Lower leg skin (tissue), 4 donors: ENCODE measurements around the gene PPFIA4. TPM values are rescaled to one million over a fixed set of nuclear protein-coding genes. Genes with fewer than 3 reads are reported as not detected.
A peak's percentile ranks its signal among the peaks of the same experiment; 100 is the strongest.
"Not testable (repeated sequence)": the region's sequence is repeated elsewhere in the genome, so short reads cannot be mapped to it uniquely, and the experiment has no call there.

Experiments
- DNase-seq, 2 donors: peaks; one replicate each; pipeline ENCODE4 v3.0.0-alpha.2; 2019; ENCODE audit warnings: low spot score in 2 of 2
- H3K4me3 ChIP-seq: fragments of 200-600 bp; sonication (generic); 2 replicates; pipeline ENCODE4 v1.5.1; 2017; ENCODE audit warnings: mild to moderate bottlenecking, low read depth; ENCODE audit not compliant: poor library complexity, severe bottlenecking
- CTCF ChIP-seq, 3 donors: fragments of 450-650 bp; IDR thresholded peaks; one replicate each; pipeline ENCODE4 v1.5.1; 2016; ENCODE audit warnings: antibody characterized with exemption in 3 of 3, mild to moderate bottlenecking in 3 of 3, moderate library complexity in 2 of 3
- POLR2A ChIP-seq, 2 donors: fragments of 450-650 bp; IDR thresholded peaks; one replicate each; pipeline ENCODE4 v1.6.1; 2016 to 2017; ENCODE audit warnings: antibody characterized with exemption in 2 of 2, mild to moderate bottlenecking in 1 of 2, moderate library complexity in 1 of 2
- WGBS, 2 donors: methylation state at CpG; one replicate each; pipeline ENCODE4 v1.1.5; 2018; 5-methylcytosine and 5-hydroxymethylcytosine counted together
- intact Hi-C: fragments of 100-400 bp; cut with DNase I; formaldehyde crosslinking; loops from one replicate; pipeline ENCODE4 v1.15.0; 2023; ENCODE audit warnings: low total_unique reads
- total RNA-seq, 4 donors: library from RNA; depleted of rRNA; stranded (reverse); fragments of >200 nt; gene quantifications; one replicate each; pipeline ENCODE4 v1.1.0, GENCODE V29; 2016

Gene PPFIA4
- total RNA-seq, result 1 to 10 TPM; 1.7 to 4.0 (median 2.8) TPM

- H3K4me3 ChIP-seq, result peak within 1 kb of the TSS; percentile 25
- DNase-seq, result peak; percentile 72 to 97
- TF ChIP-seq CTCF (IDR thresholded peaks at IDR 0.05) (no peak), POLR2A (IDR thresholded peaks at IDR 0.05) (no peak)
- 14 to 37% methylated on average over 10 to 33 of the region's 52 CpGs for WGBS, 2 donors
- intact Hi-C loops, result no loop called here
These were observed at the start of gene PPFIA4 for GRCh38 chr1:203026031-203026665. Gene PPFIA4 (plus strand): TSS chr1:203026491. CDS start chr1:203039009, 12,518 bp downstream.

GRCh38 chr1:202976633-202977032, 49.7 kb upstream of the PPFIA4 start:
- H3K4me3 ChIP-seq, result no peak overlapping the region
- intact Hi-C loops, result loop anchor here (10.0 kb wide), 1 partner anchor 182 kb away; no protein-coding TSS in a partner anchor
- 36 to 38% methylated on average over 3 of the region's 3 CpGs for WGBS, 2 donors
- DNase-seq, result no peak
- TF ChIP-seq POLR2A (IDR thresholded peaks at IDR 0.05) (no peak), CTCF (IDR thresholded peaks at IDR 0.05) (no peak)

DNA sequence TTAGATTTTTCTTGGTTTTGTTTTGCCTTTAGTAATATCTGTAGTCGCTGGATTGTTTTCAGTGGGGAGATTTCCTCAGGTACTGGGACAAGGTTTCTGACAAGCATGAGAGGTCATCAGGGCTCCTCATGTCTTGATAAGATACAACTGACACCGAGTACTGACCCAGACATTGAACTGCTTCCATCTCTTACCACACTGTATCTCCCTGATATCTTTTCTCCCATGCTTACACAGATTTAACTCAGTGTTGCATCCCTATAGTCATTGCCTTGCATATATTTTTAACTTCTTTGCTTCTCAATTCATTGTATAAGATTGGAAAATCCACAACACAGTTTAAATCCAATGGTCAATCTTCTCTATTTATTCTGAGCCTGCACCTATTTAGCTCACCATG, 46.8 kb upstream of the PPFIA4 start:
- intact Hi-C loops, result loop anchor here (10.0 kb wide), 1 partner anchor 185 kb away; no protein-coding TSS in a partner anchor

DNA sequence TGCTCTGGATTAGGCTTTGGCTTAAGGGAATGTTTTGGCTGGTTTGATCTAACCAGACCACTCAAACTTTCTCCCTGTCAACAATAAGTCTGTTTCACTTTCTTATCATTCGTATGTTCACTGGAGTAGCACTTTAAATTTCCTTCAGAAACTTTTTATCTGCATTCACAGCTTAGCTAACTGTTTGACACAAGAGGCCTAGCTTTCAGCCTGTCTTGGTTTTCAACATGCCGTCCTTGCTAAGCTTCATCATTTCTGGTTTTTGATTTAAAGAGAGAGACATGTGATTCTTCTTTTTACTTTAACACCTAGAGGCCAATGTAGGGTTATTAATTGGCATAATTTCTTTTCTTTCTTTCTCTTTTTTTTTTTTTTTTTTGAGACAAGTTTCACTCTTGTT, 44.4 kb upstream of the PPFIA4 start:
- TF ChIP-seq CTCF (IDR thresholded peaks at IDR 0.05) (no peak), POLR2A (IDR thresholded peaks at IDR 0.05) (no peak)
- no peak overlapping the region for H3K4me3 ChIP-seq
- DNase-seq, result no peak
- intact Hi-C loops, result no loop called here
- 87 to 91% methylated on average over 2 of the region's 2 CpGs for WGBS, 2 donors

More for the DNA sequence above, 46.8 kb upstream of the PPFIA4 start:
- WGBS, 2 donors, result 87 to 98% methylated on average over 2 of the region's 2 CpGs
- no peak overlapping the region for H3K4me3 ChIP-seq
- TF ChIP-seq POLR2A (IDR thresholded peaks at IDR 0.05) (no peak), CTCF (IDR thresholded peaks at IDR 0.05) (no peak)
- no peak for DNase-seq

DNA sequence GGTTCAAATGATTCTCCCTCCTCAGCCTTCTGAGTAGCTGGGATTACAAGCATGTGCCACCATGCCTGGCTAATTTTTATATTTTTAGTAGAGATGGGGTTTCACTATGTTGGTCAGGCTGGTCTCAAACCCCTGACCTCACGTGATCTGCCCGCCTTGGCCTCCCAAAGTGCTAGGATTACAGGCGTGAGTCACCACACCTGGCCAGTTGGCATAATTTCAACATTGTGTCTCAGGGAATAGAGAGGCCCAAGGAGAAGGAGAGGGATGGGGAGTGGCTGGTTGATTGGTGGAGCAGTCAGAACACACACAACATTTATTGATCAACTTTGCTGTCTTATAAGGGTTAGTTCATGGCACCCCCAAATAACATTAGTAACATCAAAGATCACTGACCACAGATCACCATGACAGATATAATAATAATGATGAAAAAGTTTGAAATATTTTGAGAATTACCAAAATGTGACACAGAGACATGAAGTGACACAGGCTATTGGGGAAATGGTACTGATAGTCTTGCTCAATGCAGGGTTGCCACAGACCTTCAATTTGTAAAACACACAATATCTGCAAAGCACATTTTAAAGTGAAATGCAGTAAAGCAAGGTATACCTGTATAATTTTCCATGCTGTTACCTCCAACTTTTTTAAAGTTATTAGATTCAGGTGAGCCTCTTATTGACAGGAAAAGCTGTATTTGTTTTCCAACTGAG, 43.4 kb upstream of the PPFIA4 start:
- intact Hi-C loops, result no loop called here
- WGBS, 2 donors, result 83 to 87% methylated on average over 3 of the region's 3 CpGs
- H3K4me3 ChIP-seq, result no peak overlapping the region
- DNase-seq, result no peak
- TF ChIP-seq POLR2A (IDR thresholded peaks at IDR 0.05) (no peak), CTCF (IDR thresholded peaks at IDR 0.05) (no peak)

- DNase-seq, H3K4me3 ChIP-seq, intact Hi-C loops: not testable (repeated sequence)
- WGBS, 2 donors, result 84 to 89% methylated on average over 9 of the region's 9 CpGs
These were observed 40.2 kb upstream of the PPFIA4 start for GRCh38 chr1:202986120-202986519.
